GM18505 (cell line): ENCODE measurements around the gene INSYN2B.

Experiments
- ATAC-seq: cut with Tn5 transposase; IDR thresholded peaks from one replicate; pipeline ENCODE4 v1.9.1; 2021; ENCODE audit not compliant: unreplicated experiment
- POLR2A ChIP-seq: IDR thresholded peaks from 4 replicates; pipeline ENCODE4 v1.6.1; 2011; ENCODE audit warnings: borderline replicate concordance; ENCODE audit not compliant: insufficient read depth, insufficient read length; ENCODE audit errors: extremely low read depth

Gene INSYN2B

DNA sequence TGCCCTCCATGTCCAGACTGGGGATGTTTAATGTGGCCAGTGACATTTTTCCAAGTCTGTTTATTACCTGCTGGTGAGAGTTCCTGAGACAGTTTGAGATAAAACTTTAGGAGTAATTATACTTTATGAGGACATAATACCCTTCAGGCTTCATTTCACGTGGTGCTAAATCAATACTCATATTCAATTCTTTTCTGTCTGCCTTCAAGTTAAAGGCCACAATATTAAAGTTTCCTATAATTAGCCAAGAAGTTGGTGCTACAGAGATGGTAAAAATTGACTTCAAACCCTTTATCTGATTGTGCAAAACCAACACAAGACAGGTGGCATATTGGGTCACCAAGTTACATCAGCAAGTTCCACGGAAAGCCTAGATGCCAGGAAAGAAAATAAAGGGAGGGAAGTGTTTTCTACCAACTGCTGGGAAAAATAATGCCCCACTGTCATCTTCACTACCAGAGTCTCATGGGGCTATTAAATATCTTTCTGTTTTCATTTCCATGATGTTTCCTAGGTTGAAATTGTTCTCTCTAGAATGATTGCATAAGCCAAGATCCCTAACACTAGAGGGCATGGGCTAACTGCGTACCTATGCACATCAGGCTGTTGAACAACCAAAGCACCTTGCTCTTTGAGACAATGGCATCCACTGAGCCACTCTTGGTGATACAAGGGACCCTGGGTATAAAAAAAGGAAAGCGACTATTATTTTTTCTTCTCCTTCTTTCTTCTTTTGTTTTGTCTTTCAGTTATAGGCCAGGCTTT lies 68.7 kb downstream of the INSYN2B start:
- TF ChIP-seq POLR2A = no peak
- no peak for ATAC-seq

DNA sequence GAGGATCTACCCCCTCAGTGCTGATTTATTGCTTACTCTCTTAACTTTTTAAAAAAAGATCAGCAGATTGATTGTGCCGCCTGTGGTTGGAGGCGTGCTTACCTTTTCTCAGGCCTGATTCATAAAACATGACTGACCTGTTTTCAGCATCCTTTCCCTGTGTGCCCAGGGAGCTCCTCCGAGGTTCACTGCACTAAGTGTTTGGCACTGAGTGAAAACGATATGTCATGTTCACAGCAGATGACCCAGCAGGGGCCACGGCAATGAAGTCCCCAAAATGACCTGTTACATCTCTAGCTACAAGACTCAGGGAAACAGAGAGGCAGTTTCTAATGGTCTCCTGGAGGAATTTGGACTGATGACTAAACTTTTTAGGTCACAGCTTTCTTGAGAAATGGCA lies 69.9 kb downstream of the INSYN2B start:
- no peak for ATAC-seq
- TF ChIP-seq POLR2A = no peak

DNA sequence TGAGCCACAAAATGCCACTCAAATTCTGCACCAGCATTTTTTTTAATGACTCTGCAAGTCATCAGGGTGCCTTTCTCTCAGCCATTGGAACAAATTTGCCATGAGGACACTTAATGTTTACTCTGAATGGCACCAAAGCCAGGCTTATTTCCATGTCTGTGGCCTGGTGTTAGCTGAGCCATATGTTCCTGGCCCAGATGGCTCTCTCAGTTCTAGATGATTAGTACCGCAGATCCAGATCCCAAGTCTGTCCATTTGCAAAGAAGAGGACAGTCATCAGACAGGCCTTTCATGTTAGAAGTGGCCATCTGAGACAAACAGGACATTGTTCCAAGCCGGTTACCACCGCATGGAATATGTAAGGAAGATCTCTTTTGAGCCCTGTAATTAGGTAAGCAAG lies 70.3 kb downstream of the INSYN2B start:
- ATAC-seq = no peak
- no peak for TF ChIP-seq POLR2A

DNA sequence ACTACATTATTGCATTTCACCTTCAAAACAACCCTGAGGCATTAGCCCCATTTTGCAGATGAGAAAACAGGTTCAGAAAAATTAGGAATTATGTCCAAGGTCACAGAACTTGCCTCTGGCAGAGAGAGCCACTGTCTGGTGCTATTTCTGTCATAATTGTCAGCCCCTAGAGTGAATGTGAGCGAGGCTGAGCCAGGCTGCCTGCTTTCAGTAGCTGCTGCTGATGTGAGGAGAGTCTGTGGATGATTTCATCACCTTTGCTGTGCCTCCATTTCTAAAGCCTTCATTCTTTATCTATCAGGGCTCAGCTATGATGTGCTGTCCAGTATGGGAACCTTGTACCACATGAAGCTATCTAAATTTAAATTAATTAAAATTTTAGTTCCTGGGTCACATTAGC lies 71.4 kb downstream of the INSYN2B start:
- TF ChIP-seq POLR2A = no peak
- ATAC-seq = no peak

DNA sequence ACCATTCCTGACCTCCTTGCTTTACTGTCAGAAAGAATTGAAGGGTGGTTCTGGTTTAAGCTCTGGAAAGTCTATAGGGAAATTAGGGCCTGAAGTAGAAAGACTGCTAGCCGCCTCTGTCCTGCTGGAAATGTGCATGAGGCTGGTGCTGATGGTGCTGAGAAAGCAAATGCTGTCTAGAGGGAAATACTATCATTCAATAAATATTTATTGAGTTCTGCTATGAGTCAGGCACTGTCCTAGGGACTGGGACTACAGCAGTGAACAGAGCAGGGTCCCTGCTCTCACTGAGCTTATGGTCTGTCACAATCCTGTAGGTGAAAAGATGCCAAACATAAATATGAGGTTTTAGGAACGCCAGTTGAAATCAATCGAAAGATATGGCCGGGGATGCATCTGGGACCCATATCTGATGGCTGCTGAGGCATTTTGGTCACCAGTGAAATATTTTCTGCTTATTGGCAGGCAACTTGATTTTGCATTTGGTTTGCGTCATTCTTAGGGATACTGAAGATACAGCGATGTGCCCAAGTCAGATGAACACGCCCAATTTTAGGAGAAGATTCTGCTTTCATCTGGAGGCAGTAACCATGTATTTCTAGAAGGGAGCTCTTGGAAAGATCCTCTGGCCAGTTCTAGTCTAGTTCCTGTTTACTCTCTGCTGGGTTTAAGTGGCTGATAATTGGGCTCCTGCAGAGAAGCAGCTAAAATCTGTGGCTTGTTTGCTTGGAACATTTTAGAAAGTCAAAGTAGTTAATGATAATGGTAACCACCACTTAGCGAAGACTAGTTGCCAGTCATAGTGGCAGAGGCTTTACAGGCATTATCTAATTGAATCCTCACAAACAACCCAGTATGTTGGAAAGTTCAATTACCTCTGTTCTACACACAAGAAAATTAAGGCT lies 73.3 kb downstream of the INSYN2B start:
- no peak for ATAC-seq
- no peak for TF ChIP-seq POLR2A

DNA sequence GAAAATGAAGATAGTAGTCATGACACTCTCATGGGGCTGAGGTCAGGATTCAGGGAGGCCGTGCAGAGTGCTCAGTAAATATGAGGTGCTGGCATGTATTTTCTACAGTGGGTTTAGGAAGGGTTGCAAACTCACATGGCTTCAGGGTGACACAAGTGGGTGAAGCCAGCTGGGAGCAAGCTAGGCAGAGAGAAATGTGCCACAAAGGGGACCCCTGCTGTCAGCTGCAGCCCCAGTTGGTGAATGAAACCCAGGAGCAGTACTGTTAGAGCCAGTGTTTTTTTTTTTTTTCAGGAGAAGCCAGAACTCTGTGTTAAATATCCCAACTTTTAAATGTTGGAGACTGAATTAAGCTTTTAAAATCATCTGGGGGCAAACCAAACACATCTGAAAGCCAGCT lies 75.3 kb downstream of the INSYN2B start:
- no peak for TF ChIP-seq POLR2A
- ATAC-seq = no peak

DNA sequence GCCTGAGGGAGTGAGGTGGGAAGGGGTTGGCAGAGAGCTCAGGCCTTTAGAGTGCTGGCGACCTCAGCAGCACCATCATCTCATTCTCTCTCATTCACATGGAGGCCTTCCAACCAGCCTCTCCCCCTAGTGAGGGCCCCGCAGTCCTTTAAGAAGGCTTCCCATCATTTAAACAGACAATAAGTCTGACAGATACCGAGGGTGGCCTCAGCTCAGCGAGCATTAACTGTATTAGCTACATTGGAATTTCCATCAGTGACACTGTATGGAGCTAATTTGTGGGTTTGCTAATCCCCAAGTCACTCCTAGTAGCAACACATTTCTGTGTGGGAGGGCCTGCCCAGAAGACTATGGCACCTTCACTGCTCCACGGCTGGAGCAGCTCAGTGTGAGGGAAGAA lies 75.8 kb downstream of the INSYN2B start:
- no peak for TF ChIP-seq POLR2A
- no peak for ATAC-seq

DNA sequence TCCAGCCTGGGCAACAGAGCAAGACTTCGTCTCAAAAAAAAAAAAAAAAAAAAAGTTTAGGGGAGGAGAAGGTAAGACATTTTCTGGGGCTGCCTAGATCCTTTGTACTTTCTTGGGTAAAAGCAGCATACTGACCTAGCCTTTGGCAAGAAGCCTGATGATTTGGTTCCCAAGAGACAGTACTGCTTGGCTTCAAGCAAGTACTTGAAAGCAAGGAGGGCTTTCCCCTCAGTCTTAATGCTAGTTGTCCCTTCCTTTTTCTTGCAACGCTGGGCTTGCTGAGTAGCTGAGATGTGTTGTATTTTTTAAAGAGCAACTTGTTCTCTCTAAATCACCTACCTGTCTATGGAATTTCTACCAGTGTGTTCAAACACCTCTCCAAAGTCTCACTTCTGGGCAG lies 76.2 kb downstream of the INSYN2B start:
- no peak for ATAC-seq
- TF ChIP-seq POLR2A = no peak

DNA sequence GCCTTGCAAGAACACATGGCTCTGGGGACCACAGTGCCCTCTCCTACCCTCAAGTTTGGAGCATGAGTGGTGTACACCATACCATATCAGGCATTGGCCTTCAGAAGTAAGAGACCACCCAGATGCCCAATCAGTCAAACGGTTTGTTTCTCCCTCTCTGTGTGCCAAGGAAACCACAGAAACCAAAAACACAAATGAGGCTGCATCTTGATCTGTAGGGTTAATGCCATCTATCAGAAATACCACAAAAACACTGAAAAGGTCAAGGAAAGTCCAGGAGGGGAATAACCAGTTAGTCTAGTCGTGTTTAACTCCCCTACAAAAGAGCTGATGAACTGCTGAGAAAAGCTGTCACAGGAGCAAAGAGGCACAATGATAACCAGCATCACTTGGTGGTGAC lies 78.4 kb downstream of the INSYN2B start:
- ATAC-seq = no peak
- no peak for TF ChIP-seq POLR2A

DNA sequence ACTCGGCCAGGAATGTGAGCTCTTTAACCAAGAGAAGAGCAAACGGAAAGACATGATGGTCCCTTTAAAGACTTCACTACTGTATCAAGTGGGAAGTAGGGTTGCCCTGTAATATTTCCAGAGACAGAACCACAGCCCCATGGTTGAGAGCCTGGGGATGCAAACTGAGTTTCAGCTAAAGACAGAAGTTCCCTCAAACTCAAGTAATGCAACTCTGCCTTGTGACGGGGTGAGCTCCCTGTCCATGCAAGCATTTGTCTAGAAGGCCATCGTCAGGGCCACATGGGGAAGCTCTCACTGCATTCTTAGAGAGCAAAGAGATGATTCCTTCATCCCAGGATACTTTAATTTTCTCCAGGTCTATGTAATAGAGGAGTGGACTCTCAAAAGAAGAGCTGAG lies 82.8 kb downstream of the INSYN2B start:
- no peak for TF ChIP-seq POLR2A
- no peak for ATAC-seq

DNA sequence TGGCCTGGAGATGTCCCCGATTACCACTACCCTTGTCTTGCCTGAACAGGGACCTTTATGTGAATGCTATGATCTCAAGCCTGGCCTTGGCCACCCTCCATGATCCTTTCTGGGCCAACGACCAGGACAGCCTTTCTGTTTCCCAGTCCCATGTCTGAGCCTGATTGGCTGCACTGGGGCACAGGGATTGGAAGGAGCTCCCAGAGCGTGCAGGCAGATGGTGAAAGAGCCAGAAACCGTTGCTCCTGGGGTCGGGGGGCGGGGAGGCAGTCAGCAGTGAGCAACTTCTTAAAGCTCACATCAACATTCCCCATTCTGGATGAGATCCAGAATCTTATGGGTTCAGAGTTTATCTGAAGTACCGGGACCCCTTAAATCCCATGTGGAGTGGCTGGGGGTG lies 84.4 kb downstream of the INSYN2B start:
- no peak for TF ChIP-seq POLR2A
- ATAC-seq = no peak

DNA sequence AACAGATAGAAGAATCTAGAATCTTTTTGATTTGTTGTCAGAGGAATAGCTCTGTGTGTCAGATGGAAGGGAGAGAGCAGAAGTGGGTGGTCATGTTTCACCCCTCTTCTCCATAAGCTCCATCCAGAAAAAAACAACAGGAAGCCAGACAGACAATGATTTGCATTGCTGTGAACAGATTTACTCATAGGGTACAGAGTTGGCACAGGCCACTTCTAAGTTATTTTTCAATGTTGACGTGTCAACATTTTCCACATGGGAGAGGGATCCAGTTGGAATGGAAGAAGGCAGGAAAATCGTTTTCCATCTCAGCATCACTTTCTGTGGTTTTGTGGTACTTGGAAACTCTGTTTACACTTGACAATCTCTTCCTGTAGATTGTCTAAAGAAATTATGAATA lies 86.7 kb downstream of the INSYN2B start:
- ATAC-seq = no peak

DNA sequence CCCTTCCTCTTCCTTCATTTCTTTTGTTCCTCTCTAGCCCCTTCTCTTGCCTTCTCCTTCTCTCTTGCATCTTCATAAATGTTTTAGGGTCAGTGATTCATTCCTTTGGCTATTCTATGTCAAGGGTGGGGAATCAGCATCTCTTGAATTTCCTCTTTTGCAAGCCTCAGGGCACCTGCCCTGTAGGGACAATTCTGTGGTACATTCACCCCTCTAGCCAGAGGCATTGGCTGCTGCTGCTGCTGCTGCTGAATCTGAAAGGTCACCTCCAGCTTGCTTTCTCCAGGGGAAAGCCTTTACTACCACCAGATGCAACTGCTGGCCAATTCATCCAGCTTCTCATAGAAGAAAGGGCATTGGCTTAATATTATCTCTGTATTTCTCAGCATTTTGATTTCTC lies 87.3 kb downstream of the INSYN2B start:
- no peak for TF ChIP-seq POLR2A
- no peak for ATAC-seq

More for the DNA sequence above, 86.7 kb downstream of the INSYN2B start:
- no peak for TF ChIP-seq POLR2A

DNA sequence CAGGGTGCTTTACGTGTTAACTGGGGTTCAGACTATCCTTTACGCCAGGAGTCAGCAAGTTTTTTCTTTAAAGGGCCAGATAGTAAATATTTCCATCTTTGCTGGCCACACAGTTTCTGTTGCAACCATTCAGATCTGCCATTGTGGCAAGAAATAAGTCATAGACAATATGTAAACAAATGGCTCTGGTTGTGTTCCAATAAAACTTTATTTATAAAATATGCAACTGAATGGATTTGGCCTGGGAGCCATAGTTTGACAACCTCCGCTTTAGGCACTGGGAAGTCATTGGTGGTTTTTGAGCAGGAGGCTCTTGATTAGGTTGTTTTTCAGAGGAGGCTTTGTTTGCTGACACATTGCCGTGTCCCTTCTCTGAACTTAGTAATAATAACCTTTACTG lies 90.7 kb downstream of the INSYN2B start:
- no peak for ATAC-seq
- TF ChIP-seq POLR2A = no peak
